Measurements from ENCODE around the gene SCFD1.
"Not testable (repeated sequence)": the region's sequence is repeated elsewhere in the genome, so short reads cannot be mapped to it uniquely, and the experiment has no call there.

SCFD1 gene, protein sequence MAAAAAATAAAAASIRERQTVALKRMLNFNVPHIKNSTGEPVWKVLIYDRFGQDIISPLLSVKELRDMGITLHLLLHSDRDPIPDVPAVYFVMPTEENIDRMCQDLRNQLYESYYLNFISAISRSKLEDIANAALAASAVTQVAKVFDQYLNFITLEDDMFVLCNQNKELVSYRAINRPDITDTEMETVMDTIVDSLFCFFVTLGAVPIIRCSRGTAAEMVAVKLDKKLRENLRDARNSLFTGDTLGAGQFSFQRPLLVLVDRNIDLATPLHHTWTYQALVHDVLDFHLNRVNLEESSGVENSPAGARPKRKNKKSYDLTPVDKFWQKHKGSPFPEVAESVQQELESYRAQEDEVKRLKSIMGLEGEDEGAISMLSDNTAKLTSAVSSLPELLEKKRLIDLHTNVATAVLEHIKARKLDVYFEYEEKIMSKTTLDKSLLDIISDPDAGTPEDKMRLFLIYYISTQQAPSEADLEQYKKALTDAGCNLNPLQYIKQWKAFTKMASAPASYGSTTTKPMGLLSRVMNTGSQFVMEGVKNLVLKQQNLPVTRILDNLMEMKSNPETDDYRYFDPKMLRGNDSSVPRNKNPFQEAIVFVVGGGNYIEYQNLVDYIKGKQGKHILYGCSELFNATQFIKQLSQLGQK

DNA sequence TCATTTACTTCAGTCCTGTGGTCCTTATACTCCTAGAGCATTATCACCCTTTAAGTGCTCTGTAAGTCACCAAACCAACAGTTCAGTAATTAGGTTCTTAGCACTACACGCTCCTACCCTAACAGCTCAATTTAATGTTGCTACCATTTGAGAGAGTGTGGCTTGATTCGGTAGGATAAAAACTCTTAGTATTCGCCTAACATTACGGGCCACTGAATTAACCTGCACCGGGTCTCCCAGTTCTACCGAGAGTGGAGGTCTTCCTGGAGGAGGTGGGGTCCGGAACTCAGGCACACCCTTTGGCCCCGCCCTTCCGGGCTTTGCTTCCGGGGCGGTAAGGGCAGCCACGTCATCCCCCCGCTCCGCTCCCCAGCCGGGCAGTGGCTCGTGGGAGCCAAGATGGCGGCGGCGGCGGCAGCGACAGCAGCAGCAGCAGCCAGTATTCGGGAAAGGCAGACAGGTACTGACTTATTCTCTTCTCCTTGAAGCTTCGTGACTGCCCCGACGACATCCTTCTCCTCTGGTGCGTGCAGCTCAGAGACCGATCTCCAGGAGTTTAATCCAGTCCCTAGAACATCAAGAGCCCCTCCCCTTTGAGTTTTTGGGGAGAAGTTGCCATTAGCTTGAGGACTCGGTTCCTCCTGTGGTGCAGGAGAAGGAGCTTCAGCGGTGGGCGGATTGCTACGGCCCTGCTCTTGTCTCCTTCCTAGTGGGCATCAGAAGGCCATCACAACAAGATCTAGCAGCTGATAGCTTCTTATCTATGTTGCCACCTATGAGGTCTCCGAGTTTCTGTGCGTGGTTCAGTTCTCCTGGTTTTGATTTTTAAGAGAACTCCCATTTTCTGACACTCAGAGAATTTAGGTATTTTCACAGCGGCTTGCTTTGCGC is at the start of gene SCFD1:
Gene SCFD1, plus strand, starts transcription at position 380 of the 891 bp plus-strand sequence. Its CDS starts 20 bp downstream, at position 400.
- peak; percentile 86 for DNase-seq

DNA sequence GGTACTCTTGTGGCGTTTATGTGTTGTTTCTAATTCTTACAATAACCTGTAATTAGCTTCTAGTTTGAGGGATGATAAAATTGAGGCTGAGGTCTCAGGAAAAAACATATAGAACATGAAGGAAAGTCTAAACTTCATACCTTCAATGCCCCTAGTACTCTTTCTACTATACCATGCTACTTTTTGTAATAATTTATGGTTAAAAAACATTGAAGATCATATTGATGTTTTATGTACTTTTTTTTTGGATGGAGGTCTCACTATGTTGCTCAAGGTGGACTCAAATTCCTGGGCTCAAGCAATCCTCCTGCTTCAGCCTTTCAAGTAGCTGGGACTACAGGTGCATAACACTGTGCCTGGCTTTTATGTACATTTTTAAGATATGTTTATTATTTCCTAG is 49.3 kb upstream of the SCFD1 start:
- DNase-seq, result no peak

DNA sequence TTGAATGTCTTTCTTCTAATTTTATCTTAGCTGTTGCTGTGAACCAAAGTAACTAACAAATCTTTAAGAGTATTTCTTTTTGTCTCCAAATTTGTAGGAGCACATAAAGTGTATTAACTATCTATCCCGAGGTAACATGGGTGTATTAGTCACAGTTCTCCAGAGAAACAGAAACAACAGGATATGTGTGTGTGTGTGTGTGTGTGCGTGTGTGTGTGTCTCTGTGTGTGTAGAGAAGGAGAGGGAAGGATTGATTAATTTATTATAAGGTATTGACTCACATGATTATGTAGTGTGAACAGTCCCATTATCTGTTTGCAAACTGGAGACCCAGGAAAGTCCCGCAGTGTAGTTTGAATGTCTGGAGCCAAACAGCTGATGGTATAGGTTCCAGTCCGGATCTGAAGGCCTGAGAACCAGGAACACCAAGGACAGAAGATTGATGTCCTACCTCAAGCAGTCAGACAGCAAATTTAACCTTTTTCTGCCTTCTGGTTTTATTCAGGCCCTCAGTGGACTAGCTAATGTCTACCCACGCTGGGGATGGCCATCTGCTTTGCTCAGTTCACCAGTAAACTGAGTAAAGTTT is 48.8 kb upstream of the SCFD1 start:
- DNase-seq, result peak; percentile 35

DNA sequence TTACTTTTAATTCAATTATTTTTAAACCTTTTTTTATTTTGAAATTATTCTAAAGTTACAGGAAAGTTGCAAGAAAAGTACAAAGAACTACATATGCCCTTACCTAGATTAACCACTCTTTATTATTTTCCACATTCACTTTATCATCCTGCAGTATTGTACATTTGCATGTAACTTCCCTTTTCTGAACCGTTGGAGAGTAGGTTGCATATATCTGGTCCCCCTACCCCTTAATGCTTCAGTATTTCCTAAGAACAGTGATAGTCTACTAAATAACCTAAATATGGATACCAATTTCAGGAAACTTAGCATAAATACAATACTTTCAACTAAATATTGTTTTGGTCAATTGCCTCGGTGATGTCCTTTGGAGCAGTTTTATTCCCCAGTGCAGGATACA is 48.2 kb upstream of the SCFD1 start:
- no peak for DNase-seq

DNA sequence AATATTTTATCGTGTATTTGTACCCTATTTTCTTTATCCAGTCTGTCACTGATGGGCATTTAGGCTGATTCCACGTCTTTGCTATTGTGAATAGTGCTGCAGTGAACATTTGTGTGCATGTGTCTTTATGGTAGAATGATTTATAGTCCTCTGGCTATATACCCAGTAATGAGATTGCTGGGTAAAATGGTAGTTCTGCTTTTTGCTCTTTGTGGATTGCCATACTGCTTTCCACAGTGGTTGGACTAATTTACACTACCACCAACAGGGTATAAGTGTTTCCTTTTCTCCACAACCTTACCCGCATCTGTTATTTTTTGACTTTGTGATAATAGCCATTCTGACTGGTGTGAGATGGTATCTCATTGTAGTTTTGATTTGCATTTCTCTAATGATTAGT is 47.3 kb upstream of the SCFD1 start:
- not testable (repeated sequence) for DNase-seq

DNA sequence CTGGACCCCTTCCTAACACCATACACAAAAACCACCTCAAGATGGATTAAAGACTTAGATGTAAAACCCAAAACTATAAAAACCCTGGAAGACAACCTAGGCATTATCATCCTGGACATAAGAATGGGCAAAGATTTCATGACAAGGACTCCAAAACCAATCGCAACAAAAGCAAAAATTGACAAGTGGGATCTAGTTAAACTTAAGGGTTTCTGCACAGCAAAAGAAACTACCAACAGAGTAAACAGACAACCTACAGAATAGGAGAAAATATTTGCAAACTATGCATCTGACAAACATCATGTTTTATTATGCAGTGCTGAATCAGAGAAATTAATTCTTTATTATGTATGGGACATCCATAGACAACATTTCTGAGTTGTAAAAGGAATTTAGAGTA is 45.8 kb upstream of the SCFD1 start:
- not testable (repeated sequence) for DNase-seq

DNA sequence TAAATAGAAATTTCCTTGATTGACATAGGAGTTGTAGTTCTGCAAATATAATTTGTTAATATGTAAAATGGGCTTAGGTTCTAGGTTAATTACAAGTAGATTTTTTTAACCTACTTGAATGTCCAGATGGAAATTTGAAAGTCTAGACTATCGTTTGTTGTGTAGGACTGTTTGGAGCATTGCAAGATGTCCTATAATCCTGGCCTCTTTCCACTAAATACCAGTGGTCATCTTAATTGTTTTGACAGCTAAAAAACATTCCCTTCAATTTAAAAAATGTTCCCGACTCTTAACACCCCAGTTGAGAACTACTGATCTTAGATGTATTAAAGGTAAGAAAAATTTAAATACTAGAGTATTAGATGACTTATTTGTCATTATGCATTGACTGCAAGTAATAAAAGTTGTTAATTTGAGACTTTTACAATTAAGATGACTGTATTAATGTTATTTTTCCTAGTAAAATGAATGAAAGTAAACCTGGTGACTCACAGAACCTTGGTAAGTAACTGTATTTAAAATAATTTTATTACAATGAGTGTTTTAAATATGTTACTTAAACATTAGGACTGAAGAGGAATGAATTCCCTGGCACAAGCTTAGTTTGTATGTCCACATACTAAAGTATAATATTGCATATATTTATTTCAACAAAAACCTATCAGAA is 41.4 kb upstream of the SCFD1 start:
- no peak for DNase-seq

DNA sequence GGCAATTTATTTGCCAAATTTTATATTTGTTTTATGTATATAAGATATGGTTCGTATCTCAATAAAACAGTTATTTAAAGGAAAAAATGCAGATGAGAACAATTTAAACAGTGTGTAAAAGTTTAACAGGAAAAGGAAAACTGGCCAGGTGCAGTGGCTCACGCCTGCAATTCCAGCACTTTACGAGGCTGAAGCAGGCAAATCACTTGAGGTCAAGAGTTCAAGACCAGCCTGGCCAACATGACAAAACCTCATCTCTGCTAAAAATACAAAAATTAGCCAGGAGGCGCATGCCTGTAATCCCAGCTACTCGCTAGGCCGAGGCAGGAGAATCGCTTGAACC is 40.9 kb upstream of the SCFD1 start:
- DNase-seq, result no peak

DNA sequence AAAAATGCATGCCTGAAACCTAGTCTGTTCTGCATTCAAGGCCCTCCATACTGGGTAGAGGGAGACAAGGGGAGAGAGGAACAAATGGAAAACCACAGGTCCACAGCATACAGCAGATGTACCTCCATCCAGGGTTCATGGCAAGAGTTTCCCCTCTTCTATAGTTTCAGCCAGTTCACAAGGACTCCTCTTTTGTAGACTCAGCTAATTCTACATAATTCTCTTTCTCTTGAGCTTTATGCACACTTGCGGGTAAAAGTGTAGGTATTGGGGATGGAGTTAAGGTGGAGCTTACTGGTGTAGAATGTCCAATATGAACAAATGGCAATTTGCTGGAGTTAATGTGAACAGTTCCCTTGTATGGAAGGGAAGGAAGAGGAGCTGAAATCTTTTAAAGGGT is 39.7 kb upstream of the SCFD1 start:
- DNase-seq, result no peak

DNA sequence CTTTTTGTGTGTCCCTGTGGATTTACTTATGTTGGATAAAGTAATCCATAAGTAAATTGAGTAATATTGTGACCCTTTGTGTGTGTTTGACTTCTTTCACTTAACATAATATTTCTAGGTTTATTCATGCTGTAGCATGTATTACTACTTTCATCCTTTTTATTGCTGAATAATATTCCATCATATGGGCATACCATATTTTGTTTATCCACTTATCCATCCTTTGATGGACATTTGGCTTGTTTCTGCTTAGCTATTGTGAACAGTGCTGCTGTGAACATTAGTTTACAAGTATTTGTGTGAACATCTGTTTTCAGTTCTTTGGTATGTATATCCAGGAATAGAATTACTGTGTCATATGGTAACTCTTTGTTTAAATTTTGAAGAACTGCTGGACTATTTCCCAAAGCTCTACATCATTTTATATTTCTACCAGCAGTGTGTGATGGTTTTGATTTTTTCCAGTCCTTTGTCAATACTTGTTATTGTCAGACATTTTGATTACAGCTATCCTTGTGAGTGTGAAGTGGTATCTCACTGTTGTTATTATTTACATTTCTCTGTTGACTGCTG is 38.0 kb upstream of the SCFD1 start:
- DNase-seq, result no peak

DNA sequence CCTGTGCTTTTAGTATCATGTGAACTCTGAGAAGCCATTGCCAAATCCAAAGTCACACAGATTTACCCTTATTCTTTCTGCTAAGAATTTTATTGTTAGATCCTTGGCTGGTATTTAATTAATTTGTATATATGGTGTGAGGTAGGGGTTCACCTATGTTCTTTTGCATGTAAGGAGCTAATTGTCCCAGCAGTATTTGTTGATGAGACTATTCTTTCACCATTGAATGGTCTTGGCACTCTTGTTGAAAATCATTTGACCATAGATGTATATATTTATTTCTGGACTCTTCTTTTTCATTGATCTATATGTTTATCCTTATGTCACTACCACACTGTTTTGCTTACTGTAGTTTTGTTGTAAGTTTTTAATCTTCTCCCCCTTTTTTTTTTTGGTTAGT is 36.9 kb upstream of the SCFD1 start:
- no peak for DNase-seq

DNA sequence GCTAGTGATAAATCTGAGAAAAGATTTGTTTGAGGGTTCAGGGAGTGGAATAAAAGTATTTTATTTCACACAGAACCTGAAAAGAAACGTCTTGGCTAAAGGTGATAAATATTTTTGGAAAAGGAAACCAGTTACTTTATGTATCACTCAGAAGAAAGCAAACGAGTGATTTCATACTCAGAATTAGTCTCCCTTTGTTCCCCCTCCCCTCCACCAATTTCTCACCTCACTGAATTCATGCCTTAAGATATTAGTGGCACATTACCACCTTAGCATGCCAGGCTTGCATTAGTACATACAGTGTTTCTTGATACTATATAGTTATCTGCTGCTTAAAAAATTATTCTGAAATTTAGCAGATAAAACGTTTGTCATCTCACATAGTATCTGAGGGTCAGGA is 35.0 kb upstream of the SCFD1 start:
- no peak for DNase-seq

DNA sequence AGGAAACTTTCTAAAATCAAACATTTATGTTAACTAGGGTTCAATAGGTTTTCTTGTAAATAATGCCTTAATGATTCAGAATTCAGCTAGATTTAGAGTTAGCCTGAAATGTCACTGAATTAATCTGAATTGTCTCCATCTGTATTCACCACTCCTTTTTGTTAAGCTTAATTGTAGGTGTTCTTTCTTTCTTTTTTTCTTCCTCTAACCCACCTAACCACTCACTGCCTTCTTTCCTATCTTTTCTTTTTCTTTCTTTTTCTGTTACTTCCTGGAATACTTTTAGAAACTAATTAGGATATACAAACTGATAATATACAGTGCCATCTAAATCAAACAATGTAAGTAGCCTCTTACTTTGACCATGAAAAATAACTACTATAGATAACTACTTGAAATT is 33.2 kb upstream of the SCFD1 start:
- no peak for DNase-seq

DNA sequence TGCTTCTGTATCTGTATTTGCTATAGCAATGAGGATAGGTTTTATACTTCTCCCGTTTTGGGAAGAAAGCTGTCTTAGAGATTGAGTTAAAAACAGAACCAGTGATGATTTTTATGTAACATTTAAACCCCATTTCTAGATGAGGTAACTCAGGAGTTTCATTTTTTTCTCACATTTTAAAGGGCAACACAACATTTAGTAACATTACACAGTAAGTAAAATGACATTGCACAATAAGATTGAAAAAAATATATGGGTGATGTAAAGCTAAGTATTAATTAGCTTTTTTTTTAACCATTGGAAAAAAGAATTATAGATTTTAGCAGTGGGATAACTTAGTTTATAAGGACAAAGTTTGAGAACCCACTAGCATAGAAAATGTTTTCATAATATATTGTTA is 25.2 kb upstream of the SCFD1 start:
- DNase-seq, result no peak

DNA sequence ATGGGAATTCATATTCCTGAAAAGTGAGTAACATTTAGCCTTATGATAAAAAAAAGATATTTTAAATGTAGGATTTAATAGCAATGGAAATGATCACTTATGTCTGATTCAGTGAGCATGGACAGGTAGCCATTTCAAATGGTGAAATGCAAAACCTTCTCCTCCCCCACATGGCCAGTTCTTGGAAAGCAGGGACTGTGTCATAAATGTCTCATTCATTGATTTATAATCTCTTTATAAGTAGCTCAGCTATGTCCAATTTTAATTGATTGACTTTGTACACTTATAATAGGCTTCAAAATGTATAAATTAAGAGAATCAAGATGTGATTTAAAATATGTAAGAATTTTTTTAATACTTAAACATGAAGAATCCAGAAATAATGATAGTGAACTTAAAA is 24.6 kb upstream of the SCFD1 start:
- no peak for DNase-seq

DNA sequence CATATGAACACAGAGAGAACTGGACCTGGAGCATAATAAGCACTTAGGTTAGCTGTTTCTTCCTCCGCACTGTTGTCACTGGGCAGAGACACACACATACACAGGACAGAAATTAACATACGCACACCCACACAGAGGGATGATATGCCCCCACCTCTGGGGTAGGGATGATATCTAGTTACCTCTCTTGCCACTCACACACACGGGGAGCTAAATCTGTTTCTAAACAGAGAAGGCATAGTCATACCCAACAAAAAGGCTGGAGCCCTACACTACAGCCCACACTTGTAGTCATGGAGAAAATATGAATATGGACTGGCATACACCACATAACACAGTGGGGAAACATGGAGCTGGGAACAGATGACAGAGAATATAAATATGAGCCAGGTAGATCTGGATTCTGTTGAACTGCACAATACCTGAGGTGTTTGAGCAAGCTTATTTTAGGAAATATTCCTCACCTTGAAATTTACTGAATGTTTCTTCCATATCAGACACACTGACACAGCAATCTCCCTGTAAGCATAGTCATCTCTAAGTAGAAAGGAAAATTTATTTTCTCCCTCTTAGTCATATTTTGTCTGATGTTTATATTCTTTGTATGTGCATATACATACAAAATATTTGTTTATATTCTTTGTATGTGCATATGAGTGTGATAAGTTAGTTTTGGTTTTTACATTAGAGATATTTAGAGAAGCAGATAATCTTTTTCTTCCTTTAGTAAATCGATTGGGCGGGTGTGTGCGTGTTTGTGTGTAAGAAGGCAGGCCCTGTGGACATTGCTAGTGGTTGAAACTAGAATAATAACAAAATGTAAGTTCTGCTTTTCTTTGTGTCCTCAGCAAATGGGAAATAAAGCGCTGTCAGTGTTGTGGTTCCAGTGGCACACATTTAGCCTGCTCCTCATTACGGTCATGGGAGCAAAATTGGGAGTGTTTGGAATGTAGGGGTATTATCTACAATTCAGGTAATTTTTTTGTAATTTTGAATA is 20.9 kb upstream of the SCFD1 start:
- no peak for DNase-seq

DNA sequence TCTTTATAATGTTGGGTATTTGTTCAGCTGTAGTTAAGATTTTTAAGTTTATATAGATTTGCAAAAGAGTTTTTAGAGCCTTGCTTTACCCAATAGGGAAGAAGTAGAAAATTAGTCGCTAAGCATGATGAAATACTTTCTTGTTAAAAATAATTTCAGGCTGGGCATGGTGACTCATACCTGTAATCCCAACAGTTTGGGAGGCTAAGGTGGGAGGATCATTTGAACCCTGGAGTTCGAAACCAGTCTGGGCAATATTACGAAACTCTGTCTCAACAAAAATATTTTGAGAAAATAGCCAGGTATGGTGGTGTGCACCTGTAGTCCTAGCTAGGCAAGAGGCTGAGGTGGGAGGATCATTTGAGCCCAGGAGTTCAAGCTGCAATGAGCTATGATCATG is 18.7 kb upstream of the SCFD1 start:
- DNase-seq, result no peak

DNA sequence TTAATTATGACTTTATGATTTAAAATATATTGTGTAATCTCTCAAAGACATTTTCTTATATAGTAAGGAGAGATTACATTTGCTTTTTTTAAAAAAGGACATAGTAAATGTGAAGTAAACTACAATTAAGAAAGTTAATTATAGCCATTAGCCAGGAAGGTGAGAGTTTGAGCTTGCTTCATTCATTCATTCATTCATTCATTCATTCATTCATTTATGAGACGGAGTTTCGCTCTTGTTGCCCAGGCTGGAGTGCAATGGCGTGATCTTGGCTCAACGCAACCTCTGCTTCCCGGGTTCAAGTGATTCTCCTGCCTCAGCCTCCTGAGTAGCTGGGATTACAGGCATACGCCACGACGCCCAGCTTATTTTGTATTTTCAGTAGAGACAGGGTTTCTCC is 17.4 kb upstream of the SCFD1 start:
- DNase-seq, result not testable (repeated sequence)

DNA sequence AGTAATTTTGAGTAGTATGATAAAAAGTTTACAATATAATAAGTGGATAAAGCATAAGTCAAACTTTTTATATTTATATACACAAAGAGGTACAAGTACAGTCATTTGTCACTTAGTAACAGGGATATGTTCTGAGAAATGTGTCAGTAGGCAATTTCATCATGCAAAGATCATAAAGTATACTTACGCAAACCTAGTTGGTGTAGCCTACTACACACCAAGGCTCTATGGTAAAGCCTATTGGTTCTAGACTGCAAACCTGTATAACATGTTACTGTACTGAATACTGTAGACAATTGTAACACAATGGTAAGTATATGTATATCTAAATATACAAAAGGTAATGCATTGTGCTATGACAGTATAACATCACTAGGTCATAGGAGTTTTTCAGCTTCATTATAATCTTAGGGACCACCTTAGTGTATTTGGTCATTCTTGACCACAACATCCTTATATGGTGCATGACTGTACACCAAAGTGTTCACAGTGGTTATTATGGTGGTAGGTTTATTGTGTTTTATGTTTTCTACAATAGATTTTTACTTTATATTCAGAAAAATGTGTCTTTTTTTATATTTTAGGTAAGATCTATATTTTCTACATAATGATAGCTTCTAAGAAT is 14.9 kb upstream of the SCFD1 start:
- DNase-seq, result no peak

DNA sequence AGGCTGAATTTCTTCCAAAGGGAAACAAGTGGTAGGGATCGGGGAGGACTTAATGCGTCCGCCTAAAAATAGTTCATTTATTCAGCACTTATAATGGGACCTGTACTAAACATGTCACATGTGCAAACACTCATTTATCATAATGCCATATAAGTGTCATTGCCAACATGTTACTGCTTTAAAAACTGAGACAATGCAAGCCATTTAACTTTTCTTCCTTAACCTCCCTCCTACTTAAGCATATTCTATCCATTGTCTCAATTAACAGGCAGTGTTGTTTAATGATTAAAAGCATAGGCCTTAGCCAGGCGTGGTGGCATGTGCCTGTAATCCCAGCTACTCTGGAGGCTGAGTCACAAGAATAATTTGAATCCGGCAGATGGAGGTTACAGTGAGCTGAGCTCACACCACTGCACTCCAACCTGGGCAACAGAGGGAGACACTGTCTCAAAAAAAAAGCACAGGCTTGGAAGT is 13.5 kb upstream of the SCFD1 start:
- peak; percentile 79 for DNase-seq

All from kidney glomerular epithelial cell (primary cell).